GM21786 (cell line): Measurements from ENCODE around the gene RHOD.
A peak's percentile ranks its signal among the peaks of the same experiment; 100 is the strongest.

Source experiments
- ATAC-seq: cut with Tn5 transposase; IDR thresholded peaks from one replicate; pipeline ENCODE4 v1.9.1; 2021; ENCODE audit not compliant: unreplicated experiment

RHOD gene

DNA sequence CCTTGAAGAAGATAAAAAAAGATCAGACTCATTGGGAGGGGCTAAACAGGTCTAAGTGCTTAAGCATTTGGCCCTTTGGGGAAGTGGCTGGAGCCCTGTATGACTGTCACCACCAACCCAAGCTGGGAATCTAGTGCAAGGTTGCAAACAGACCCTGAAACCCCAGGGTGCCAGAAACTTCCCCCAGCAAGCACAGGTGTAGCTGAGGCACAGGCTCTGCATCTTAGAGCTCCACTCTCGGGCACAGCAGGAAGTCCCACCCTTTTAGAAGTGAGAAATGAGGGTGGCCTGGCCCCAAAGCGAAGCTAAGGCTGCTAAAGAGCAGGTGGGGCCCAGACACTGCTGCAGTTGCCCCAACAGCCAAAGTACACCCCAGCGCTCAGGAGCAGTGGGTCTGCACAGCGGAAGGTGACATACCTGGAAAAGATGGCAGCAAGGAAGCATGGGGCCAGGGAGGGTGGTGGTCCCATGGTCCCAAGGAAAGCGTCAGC is 56.6 kb downstream of the RHOD start:
- peak; percentile 59 for ATAC-seq

DNA sequence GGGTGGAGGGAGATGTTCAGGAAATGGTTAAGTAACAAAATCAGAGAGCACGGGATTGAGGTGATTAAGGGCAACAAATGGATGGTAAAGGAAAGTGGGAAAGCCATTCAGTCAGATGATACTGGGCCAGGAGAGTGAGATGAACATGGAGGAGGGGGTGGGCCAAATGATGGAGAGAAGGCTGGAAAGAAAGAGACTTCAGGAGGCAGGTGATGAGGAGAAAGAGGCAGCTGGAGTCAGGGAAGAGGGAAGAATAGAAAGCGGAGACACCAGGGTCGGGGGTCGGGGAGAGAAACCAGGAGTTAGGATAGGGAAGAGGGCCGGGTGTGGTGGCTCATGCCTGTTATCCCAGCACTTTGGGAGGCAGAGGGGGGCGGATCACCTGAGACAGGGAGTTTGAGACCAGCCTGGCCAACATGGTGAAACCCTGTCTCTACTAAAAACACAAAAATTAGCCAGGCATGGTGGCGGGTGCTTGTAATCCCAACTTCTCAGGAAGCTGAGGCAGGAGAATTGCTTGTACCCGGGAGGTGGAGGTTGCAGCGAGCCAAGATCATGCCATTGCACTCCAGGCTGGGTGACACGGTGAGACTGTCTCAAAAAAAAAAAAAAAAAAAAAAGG is 57.7 kb downstream of the RHOD start:
- ATAC-seq = no peak

DNA sequence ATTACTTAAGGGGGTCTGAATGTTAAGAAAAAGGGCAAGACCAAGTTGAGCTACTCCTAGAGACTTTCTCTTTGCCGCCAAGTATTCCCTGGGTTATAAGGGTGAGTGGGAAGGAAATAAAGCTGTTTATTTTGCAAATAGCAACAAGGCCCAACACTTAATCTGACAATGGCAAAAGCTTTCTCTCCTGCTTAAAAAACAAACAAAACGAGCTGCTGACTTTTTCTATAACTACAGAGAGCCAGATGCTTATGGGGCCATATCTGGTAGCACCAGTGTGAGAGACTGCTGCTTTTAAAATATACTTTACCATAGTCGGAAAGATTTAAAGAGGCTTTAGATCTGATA is 60.1 kb downstream of the RHOD start:
- ATAC-seq = no peak

DNA sequence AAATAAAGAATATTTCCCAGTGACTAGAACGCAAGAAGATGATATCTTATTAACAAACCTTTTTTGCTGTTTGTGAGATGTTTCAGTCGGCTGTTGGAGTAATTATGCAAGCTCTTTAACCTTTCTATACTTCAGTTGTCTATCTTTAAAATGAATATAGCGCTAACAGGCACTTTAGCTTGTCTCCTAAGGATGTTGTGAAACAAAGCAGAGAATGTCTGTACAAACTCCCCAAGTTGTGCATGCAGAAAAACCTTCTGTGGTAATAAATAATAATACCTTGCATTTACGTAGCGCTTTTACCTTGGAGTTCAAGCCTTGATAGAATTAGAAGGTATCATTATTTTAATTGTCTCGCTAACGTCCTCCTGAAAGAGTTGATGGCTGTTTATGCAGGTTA is 60.5 kb downstream of the RHOD start:
- ATAC-seq = no peak

DNA sequence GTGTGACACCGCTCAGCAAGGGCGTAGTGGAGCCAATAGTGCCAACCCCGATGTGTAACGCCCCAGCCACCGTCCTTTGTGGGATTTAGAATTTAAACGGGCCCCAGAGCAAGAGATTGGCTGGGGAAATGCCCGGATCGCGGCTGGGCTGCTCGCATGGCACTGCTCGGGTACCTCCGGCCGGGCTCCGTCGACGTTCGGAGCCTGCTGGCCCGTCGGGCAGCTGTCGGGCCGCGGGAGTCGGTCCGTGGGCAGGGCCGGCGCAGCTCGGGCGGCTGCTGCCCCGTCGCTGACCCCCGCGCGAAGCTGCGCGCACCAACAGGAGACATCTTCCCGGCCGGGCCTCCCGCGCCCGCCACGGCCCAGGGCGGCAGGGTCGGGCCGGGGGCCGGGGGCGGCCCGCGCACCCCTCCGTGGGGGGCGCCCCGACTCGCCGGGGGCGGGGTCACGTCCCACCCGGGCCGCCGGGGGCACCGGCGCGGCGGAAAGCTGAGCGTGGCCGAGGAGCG is 61.1 kb downstream of the RHOD start:
- no peak for ATAC-seq

DNA sequence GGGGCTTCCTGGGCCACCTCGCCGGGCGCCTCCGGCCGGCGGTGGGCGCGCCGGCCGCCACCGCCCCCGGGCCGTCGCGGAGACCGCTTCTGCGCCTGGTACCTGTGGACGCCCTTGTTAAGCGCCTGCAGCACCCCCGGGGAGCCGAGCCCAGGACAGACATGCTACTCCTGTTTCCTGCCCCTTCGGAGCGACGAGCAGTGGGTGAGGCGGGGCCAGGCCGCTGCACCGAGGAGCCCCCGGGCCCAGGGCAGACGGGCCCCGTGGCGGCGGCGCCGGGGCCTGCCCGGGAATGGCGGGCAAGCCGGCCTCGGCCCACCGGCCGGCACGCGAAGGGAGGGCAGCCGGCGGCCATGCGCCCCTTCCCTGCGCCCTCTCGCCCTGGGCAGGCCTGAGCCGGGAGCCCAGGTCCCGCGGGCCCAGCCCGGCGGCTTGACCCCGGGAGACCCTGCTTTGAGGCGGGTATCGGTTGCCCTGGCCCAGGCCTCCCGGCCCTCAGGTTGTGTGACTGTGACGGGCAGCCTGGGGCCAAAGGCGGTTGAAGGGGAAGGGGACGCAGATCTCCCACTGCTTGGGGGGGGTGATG is 61.6 kb downstream of the RHOD start:
- peak; percentile 3 for ATAC-seq

DNA sequence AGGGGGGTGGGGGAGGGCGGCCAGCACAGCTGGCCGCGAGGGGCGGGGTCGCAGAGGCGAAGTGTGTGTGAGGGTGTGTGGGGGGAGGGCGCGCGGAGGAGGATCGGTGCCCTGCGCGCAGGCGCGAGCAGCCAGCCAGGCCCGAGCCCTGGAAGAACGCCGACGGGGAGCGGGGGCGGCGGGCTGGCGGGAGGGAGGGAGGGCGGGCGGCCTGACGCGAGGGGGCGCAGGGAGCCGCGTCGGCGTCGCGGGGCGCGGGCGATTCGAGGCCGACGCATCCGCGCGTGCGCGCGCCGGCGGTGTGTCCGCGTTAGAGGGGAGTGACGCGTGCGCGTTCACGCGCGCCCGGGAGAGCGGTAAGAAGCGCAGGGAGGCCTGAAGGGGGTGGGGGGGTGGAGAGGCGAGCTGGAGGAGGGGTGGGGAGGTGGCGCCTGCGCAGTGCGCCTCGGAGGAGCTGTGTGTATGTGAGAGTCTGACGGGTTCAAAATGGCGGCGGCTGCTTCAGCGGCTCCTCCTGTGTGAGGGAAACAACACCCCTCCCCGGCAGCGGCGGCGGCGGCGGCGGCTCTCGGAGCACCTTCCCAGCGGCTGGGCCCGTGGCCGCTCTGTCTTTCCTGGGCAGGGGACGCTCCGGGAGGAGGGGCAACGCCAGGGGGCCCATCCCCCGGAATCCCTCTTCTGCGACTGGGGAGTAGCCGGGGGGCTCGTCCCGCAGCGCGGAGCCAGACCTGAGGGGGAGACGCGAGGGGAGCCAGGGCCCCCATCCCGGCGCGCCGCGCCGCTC is 62.3 kb downstream of the RHOD start, which contains the start of gene KDM2A:
Gene KDM2A, plus strand, starts transcription at position 463 of the 784 bp plus-strand sequence. CDS start 2,054 bp downstream, outside the sequence.
- peak; percentile 53 for ATAC-seq

DNA sequence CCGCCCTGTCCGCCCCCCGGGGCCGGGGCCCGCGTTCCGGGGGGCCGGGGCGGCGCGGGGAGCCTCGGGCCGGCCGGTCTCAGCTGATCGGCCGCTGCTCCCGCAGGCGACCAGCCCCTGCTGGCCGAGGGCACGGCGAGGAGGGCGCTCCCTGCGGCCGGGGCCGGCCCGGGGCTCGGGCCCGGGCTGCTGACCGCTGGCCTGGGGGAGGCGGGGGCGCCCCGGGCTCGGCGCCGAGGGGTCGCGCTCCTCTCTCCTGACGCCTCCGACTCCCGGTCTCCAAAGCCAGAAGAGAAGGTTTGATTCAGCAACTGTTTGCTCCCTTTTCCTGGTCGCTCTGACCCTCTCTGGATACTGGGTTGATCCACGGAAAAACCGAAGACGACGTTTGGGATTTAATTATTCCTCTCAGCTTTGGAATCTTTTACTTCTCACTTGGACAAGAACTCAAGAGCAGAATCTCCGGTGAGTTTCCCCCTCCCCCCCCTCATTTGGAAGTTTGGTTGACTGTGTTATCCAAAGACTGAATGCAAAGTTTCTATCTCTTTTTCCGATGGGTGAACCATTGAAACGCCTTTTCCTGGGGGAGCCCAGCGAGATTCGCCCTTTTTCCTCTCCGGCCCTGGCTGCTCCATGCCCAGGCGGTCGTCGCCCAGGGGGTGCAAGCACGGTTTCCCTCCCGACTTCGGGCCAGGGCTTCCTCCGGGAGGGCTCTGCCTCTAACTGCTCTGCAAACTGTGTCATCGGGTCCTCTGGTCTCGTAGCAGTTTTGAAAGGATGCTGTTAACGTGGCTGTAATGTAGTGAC is 63.1 kb downstream of the RHOD start:
- ATAC-seq = no peak

DNA sequence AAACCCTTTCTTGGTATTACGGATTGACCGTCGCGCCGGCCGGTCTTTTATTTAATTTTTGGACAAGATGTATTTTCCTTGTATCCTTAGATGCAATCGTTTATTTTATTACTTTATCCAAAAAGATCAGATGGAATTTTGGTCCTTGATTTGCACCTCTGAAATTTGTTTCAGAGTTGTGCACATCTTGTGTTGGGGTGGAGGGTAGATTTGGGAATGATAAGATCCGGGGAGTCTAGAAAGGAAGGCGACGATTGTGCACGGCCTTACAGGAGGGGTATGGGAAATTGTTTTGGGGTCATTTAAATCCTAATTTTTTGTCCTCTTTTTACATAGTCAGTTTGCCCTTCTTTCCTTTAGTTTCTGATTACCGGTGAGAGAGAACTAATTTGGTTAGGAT is 63.8 kb downstream of the RHOD start:
- ATAC-seq = no peak

DNA sequence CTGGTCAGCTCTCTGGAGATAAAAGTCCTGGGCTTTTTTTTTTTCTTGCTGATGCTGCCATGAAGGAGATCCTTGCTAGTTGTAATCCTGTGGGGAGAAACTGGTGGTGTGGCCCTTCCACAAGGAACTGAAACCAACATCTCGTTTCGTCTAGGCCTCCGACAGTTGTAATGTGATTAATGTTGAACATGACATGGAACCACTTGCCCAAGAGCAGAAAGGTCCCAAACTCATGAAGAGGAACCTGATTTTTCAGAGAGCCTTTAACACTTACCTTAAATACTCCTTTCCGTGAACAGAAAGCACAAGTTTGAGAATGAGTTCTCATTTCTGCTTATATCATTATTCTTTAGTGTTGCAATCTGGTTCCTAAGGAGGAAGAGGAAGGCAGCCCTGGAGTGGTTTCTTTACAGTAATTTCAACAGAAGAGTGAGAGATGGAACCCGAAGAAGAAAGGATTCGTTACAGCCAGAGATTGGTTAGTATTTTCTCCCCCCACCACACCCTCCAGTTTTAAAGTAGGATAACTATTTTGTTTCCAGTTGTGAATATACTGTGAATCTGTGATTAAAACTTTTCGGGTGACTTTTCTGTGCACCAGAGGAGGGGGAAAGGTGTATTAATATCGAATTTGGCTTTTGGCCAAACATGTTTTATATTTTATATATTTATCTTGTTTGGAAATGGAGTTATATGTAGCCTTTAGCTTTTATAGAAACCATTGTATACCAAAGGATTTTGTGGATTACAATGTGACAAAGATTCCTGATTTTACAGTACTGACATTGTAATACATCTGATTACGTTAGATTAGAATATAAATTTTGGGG is 64.4 kb downstream of the RHOD start:
- ATAC-seq = no peak
